Endothelial cell of umbilical vein (primary cell): ENCODE results near the gene SEMA5A. TPM values are rescaled to one million over a fixed set of nuclear protein-coding genes. Genes with fewer than 3 reads are reported as not detected.

Source experiments
- BruUV-seq: library from RNA; stranded (reverse); fragments of 400-500 nt; replicated peaks from 2 replicates; lab custom pipeline; 2021; lab: Mats Ljungman, UMichigan
- CTCF ChIA-PET: fragments of 300-600, 350-600 bp; sonication (Branson Sonifier 250); formaldehyde crosslinking; loops from one replicate; lab custom pipeline; 2021; ENCODE audit warnings: antibody characterized with exemption, inconsistent platforms; lab: Charles Lee
- POLR2A ChIA-PET: fragments of 300-600, 350-600 bp; sonication (Branson Sonifier 250); formaldehyde crosslinking; loops from one replicate; lab custom pipeline; 2021; ENCODE audit warnings: antibody characterized with exemption, inconsistent platforms; lab: Charles Lee
- DNase-seq: peaks from one replicate; pipeline ENCODE4 v3.0.0-alpha.2; 2011; ENCODE audit warnings: low read depth, low spot score
- FAIRE-seq: peaks from 2 replicates; lab custom pipeline; 2011; peaks lifted over from hg19 to GRCh38; lab: Jason Lieb, UNC
- H2AFZ ChIP-seq: 2 replicates; pipeline ENCODE4 v1.6.0; 2012; ENCODE audit warnings: low read depth, low read length, control low read depth, inconsistent platforms
- H3K27ac ChIP-seq: 2 replicates; pipeline ENCODE4 v1.5.1; 2011; ENCODE audit warnings: low read depth, mild to moderate bottlenecking, control low read depth, low read length, moderate library complexity; ENCODE audit not compliant: insufficient read depth
- H3K27me3 ChIP-seq, 2 experiments: 2 replicates each; pipeline versions ENCODE4 v1.6.0 to v1.6.1; 2011; ENCODE audit warnings: low read length in 2 of 2, mixed read lengths in 1 of 2; ENCODE audit not compliant: control insufficient read depth in 2 of 2, insufficient read depth in 2 of 2
- H3K36me3 ChIP-seq, 2 experiments: 2 replicates in 1 of 2; 3 replicates in 1 of 2; pipeline ENCODE4 v1.5.1; 2011; ENCODE audit warnings: low read length in 2 of 2, mild to moderate bottlenecking in 1 of 2, moderate library complexity in 1 of 2; ENCODE audit not compliant: control insufficient read depth in 2 of 2, insufficient read depth in 2 of 2; ENCODE audit errors: extremely low read depth in 1 of 2
- H3K4me1 ChIP-seq: 3 replicates; pipeline ENCODE4 v1.5.1; 2011; ENCODE audit warnings: mild to moderate bottlenecking, low read length; ENCODE audit not compliant: control insufficient read depth, insufficient read depth; ENCODE audit errors: extremely low read depth
- H3K4me2 ChIP-seq: 2 replicates; pipeline ENCODE4 v1.6.1; 2011; ENCODE audit warnings: low read length, control low read depth, mixed read lengths; ENCODE audit not compliant: insufficient read depth
- H3K4me3 ChIP-seq, 3 experiments: fragments of 200-600 bp in 1 of 3; sonication (generic), shearing (Covaris generic) in 1 of 3; replicated peaks in 1 of 3; 2 replicates each; pipeline ENCODE4 v1.5.1; 2011 to 2016; ENCODE audit warnings: control low read depth in 3 of 3, low read length in 3 of 3, mild to moderate bottlenecking in 2 of 3, inconsistent platforms in 1 of 3, low read depth in 1 of 3, moderate library complexity in 1 of 3; ENCODE audit not compliant: insufficient read depth in 1 of 3
- H3K79me2 ChIP-seq: 2 replicates; pipeline ENCODE4 v1.6.0; 2012; ENCODE audit warnings: low read length, inconsistent platforms; ENCODE audit not compliant: control insufficient read depth, insufficient read depth
- H3K9ac ChIP-seq: replicated peaks from 2 replicates; pipeline ENCODE3; 2011; ENCODE audit warnings: low read length, control low read depth; ENCODE audit not compliant: insufficient read depth; ENCODE audit errors: extremely low read depth
- H3K9me1 ChIP-seq: replicated peaks from 3 replicates; pipeline ENCODE4 v1.6.0; 2011; ENCODE audit warnings: mild to moderate bottlenecking, low read length; ENCODE audit not compliant: control insufficient read depth, insufficient read depth; ENCODE audit errors: extremely low read depth
- H3K9me3 ChIP-seq: replicated peaks from 2 replicates; pipeline ENCODE4 v1.5.1; 2012; ENCODE audit warnings: low read length, inconsistent platforms; ENCODE audit not compliant: control insufficient read depth, insufficient read depth
- H4K20me1 ChIP-seq: replicated peaks from 2 replicates; pipeline ENCODE3; 2011; ENCODE audit warnings: mild to moderate bottlenecking, low read length; ENCODE audit not compliant: control insufficient read depth, insufficient read depth; ENCODE audit errors: extremely low read depth
- EZH2 ChIP-seq: IDR thresholded peaks from 2 replicates; pipeline ENCODE4 v1.6.1; 2012; ENCODE audit warnings: borderline replicate concordance, low read depth, mild to moderate bottlenecking, moderate library complexity, low read length, inconsistent platforms; ENCODE audit not compliant: severe bottlenecking
- FOS ChIP-seq: IDR thresholded peaks from 2 replicates; pipeline ENCODE4 v1.6.1; 2011; ENCODE audit warnings: mild to moderate bottlenecking, low read length, moderate library complexity, borderline replicate concordance; ENCODE audit not compliant: insufficient read depth
- GATA2 ChIP-seq: IDR thresholded peaks from 2 replicates; pipeline ENCODE4 v1.7.0; 2011; ENCODE audit warnings: low read depth, mild to moderate bottlenecking, moderate library complexity, mixed read lengths, low read length; ENCODE audit not compliant: insufficient read length, insufficient read depth
- JUN ChIP-seq: IDR thresholded peaks from 2 replicates; pipeline ENCODE4 v1.6.1; 2011; ENCODE audit warnings: borderline replicate concordance, low read depth; ENCODE audit not compliant: insufficient read length, insufficient read depth
- MYC ChIP-seq: IDR thresholded peaks from one replicate; pipeline ENCODE4 v1.6.1; 2011; ENCODE audit warnings: mild to moderate bottlenecking, low read depth, low read length
- POLR2A ChIP-seq: IDR thresholded peaks from 2 replicates; pipeline ENCODE4 v1.6.1; 2012; ENCODE audit warnings: low read depth, mild to moderate bottlenecking, control low read depth, low read length
- POLR2AphosphoS5 ChIP-seq: IDR thresholded peaks from 2 replicates; pipeline ENCODE4 v1.6.1; 2012; ENCODE audit warnings: low read depth, mild to moderate bottlenecking, control low read depth, low read length, moderate library complexity; ENCODE audit not compliant: insufficient read depth
- dilution Hi-C: fragments of 300-500 bp; cut with MboI; formaldehyde crosslinking; loops from one replicate; pipeline ENCODE4 v1.15.0; 2019; ENCODE audit warnings: low sequenced_read_pairs; ENCODE audit not compliant: extremely low pct_ligation_motif_present
- intact Hi-C: fragments of 100-400 bp; cut with micrococcal nuclease; formaldehyde crosslinking; loops from one replicate; pipeline ENCODE4 v1.10.0; 2022
- polyA plus RNA-seq, 4 experiments: library from polyadenylated mRNA; depleted of rRNA in 3 of 4; stranded (reverse) in 3 of 4; unstranded in 1 of 4; fragments of >200 nt; gene quantifications; 2 replicates each; pipeline versions ENCODE4 v1.2.1 to v1.2.3, GENCODE V29; 2011 to 2012; ENCODE audit warnings: missing spikeins in 1 of 4
- total RNA-seq: library from RNA; stranded (reverse); gene quantifications from 2 replicates; pipeline ENCODE4 v1.2.3, GENCODE V29; 2021
- TF ChIP-seq, protein P1 (sequence below), 2 donors: IDR thresholded peaks; 1 replicate in 1 of 2; 2 replicates in 1 of 2; pipeline ENCODE4 v1.5.1; 2011; ENCODE audit warnings: low read length in 2 of 2, mild to moderate bottlenecking in 2 of 2, moderate library complexity in 2 of 2, control low read depth in 1 of 2, inconsistent platforms in 1 of 2, low read depth in 1 of 2; ENCODE audit not compliant: insufficient read depth in 1 of 2; ENCODE audit errors: extremely low read depth in 1 of 2
- TF ChIP-seq, protein P2 (sequence below): IDR thresholded peaks from 2 replicates; pipeline ENCODE4 v1.6.1; 2011; ENCODE audit not compliant: insufficient read depth, insufficient read length

The SEMA5A gene
- total and polyA plus RNA-seq, 2 donors (not counting 3 experiments of a cell fraction or from before 2014, with no cell fraction given): 0.04 to 0.06 TPM

DNA sequence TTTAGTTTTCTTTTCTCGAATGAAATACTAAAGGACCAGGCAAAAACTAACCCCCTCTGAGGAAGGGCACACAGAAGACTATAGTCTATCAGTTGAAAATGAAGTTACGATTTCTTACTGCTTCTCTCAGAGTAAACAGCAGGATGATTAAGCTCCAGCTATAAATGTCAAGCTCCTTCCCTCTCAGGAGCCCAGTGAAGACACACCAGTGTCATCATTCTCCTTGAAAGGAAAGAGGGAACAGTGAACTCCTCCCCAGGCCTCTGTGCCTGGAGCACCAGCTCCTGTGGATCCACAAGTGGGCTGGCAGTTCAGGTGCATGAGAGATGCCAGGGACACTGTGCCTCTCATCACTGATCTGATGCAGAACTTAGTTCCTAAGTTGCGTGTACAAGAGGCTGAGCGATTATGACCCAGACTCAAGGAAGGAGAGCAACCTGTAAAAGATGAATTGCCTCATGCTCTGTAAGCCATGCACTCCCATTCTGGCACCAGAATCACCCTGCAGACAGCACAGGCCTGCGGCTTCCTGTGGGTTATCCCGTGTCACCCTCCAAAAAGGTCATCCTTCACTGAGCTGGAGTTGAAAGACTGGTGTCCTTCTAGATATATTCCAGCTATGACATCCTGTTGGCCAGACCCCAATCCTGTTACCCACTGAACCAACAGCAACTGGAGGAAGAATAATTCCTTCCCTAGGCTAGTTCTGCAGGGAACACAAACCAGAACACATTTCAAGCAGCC lies 394.0 kb downstream of the SEMA5A start:
- H3K27ac ChIP-seq: no peak overlapping the region
- H2AFZ ChIP-seq: no peak overlapping the region
- no peaks in the 10 kb centered on the region for H3K4me1 ChIP-seq
- no peaks in the 10 kb centered on the region for H3K27me3 ChIP-seq
- BruUV-seq: no TSS peak
- ChIA-PET CTCF (no interaction called here), POLR2A (no interaction called here)
- no peak for DNase-seq
- H3K4me2 ChIP-seq: no peak overlapping the region
- H3K36me3 ChIP-seq: no peaks in the 10 kb centered on the region
- no peak overlapping the region for H3K4me3 ChIP-seq
- dilution Hi-C loops: no loop called here
- no peaks in the 10 kb centered on the region for H3K79me2 ChIP-seq
- H4K20me1 ChIP-seq: no peaks in the 10 kb centered on the region
- TF ChIP-seq FOS: no peak
- TF ChIP-seq, protein P1, sequence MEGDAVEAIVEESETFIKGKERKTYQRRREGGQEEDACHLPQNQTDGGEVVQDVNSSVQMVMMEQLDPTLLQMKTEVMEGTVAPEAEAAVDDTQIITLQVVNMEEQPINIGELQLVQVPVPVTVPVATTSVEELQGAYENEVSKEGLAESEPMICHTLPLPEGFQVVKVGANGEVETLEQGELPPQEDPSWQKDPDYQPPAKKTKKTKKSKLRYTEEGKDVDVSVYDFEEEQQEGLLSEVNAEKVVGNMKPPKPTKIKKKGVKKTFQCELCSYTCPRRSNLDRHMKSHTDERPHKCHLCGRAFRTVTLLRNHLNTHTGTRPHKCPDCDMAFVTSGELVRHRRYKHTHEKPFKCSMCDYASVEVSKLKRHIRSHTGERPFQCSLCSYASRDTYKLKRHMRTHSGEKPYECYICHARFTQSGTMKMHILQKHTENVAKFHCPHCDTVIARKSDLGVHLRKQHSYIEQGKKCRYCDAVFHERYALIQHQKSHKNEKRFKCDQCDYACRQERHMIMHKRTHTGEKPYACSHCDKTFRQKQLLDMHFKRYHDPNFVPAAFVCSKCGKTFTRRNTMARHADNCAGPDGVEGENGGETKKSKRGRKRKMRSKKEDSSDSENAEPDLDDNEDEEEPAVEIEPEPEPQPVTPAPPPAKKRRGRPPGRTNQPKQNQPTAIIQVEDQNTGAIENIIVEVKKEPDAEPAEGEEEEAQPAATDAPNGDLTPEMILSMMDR (IDR thresholded peaks at IDR 0.05; ENCODE audit: extremely low read depth in 1 of 2, insufficient read depth in 1 of 2, low read depth in 1 of 2, low read length in 2 of 2): no peak
- TF ChIP-seq, protein P2, sequence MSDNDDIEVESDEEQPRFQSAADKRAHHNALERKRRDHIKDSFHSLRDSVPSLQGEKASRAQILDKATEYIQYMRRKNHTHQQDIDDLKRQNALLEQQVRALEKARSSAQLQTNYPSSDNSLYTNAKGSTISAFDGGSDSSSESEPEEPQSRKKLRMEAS: no peak
- TF ChIP-seq POLR2A: no peak
- no peak for TF ChIP-seq POLR2AphosphoS5
- no peak for TF ChIP-seq GATA2
- TF ChIP-seq MYC: no peak
- no peak for TF ChIP-seq EZH2
- TF ChIP-seq JUN: no peak
- no peak overlapping the region for H3K9ac ChIP-seq
- no peaks in the 10 kb centered on the region for H3K9me1 ChIP-seq
- FAIRE-seq: no peak
- intact Hi-C loops: no loop called here
- H3K9me3 ChIP-seq: no peaks in the 10 kb centered on the region
